ENCODE results near the gene SECTM1.
A peak's percentile ranks its signal among the peaks of the same experiment; 100 is the strongest.

SECTM1 gene

DNA sequence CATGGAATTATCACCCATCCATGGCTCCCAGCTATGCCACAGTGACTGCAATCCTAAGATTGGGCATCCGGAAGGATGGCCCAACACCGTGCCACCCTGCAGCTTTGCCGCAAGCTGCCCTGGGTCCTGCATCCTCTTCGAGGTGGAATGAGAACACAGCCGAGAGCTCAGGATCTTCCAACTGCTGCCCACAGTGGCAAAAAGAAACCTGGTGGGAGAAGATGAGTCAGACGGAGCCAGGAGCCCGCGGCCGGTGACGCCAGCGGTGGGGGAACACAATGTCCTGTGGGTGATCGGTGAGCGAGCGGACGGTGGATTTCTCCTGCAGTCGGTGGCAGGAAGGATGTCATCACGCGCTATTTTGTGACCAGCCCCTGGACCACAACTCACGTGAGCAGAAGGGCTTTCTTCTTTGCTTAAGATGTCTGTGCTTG, 36.3 kb downstream of the SECTM1 start:
- Histone ChIP-seq H3F3A (ENCODE audit: insufficient read depth) (peaks cover 16% of the 10 kb centered on the region), H3K36me3 (ENCODE audit: low read length) (no peaks in the 10 kb centered on the region), H3K9me2 (replicated peaks; ENCODE audit: insufficient read depth, low read length) (no peaks in the 10 kb centered on the region), H3K79me2 (ENCODE audit: insufficient read depth, low read length) (no peaks in the 10 kb centered on the region), H4K20me1 (ENCODE audit: low read depth, low read length) (no peaks in the 10 kb centered on the region), H3K9me3 (ENCODE audit: insufficient read depth, low read length) (no peaks in the 10 kb centered on the region), H3K4me3 (ENCODE audit: insufficient read depth, low read length, poor library complexity, severe bottlenecking) (peak overlapping the region; percentile 54), H3K4me2 (ENCODE audit: low read depth, low read length, poor library complexity, severe bottlenecking) (peak overlapping the region; percentile 77), H3K9ac (ENCODE audit: low read length) (peak overlapping the region; percentile 61), H2AFZ (ENCODE audit: low read depth, low read length, severe bottlenecking) (peak overlapping the region; percentile 79), H3K27me3 (ENCODE audit: low read length) (no peaks in the 10 kb centered on the region), H3K27ac (ENCODE audit: low read depth, low read length) (no peak overlapping the region)
- TF ChIP-seq EZH2phosphoT487 (conservative IDR thresholded peaks at IDR 0.05; ENCODE audit: low read length), result no peak
- TF ChIP-seq, protein P1, sequence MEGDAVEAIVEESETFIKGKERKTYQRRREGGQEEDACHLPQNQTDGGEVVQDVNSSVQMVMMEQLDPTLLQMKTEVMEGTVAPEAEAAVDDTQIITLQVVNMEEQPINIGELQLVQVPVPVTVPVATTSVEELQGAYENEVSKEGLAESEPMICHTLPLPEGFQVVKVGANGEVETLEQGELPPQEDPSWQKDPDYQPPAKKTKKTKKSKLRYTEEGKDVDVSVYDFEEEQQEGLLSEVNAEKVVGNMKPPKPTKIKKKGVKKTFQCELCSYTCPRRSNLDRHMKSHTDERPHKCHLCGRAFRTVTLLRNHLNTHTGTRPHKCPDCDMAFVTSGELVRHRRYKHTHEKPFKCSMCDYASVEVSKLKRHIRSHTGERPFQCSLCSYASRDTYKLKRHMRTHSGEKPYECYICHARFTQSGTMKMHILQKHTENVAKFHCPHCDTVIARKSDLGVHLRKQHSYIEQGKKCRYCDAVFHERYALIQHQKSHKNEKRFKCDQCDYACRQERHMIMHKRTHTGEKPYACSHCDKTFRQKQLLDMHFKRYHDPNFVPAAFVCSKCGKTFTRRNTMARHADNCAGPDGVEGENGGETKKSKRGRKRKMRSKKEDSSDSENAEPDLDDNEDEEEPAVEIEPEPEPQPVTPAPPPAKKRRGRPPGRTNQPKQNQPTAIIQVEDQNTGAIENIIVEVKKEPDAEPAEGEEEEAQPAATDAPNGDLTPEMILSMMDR (IDR thresholded peaks at IDR 0.05; ENCODE audit: insufficient read depth, low read length, poor library complexity, severe bottlenecking), result no peak

DNA sequence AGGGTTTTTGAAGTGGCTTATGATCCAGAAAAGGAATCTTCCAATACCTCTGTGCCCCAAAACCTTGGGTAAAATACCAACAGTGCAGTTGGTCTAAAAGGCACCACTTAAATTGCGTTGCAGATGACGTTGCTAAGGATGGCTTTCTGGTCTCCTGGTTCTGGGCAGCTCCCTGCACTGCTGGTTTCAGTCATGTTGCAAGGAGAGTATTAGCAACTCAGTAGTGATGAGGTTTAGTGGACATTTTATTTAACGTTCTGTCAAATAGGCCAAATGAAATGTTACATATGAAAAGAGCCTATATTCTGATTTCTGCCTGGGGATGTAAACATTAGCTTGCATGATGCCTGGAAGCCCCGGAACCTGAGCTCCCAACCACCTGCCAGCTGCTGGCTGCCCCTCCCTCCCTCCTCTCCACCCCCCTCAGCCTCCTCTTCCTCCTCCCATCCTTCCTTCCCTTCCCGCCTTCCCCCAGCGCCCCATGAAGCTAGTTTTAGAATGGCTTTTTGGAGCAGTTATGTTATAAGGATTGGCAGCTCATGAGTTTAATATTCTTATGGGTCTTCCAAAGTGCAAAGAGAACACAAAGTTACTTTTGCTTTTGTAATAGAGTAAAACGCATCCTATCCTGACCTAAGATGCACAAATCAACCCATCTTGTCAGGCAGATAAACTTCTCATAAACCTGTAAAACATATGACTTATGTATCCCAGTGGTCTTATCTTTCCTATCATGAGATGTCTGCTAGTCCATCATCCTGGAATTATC, 36.9 kb downstream of the SECTM1 start:
- Histone ChIP-seq H3K27me3 (ENCODE audit: low read length) (no peaks in the 10 kb centered on the region), H4K20me1 (ENCODE audit: low read depth, low read length) (no peaks in the 10 kb centered on the region), H3F3A (ENCODE audit: insufficient read depth) (peaks cover 16% of the 10 kb centered on the region), H3K27ac (ENCODE audit: low read depth, low read length) (no peak overlapping the region), H3K9me2 (replicated peaks; ENCODE audit: insufficient read depth, low read length) (no peaks in the 10 kb centered on the region), H3K36me3 (ENCODE audit: low read length) (no peaks in the 10 kb centered on the region), H3K79me2 (ENCODE audit: insufficient read depth, low read length) (no peaks in the 10 kb centered on the region), H3K4me2 (ENCODE audit: low read depth, low read length, poor library complexity, severe bottlenecking) (peak overlapping the region; percentile 77), H3K9ac (ENCODE audit: low read length) (peak overlapping the region; percentile 61), H2AFZ (ENCODE audit: low read depth, low read length, severe bottlenecking) (peak overlapping the region; percentile 79), H3K9me3 (ENCODE audit: insufficient read depth, low read length) (no peaks in the 10 kb centered on the region), H3K4me3 (ENCODE audit: insufficient read depth, low read length, poor library complexity, severe bottlenecking) (no peak overlapping the region)
- TF ChIP-seq, protein P1 (IDR thresholded peaks at IDR 0.05; ENCODE audit: insufficient read depth, low read length, poor library complexity, severe bottlenecking), result no peak
- TF ChIP-seq EZH2phosphoT487 (conservative IDR thresholded peaks at IDR 0.05; ENCODE audit: low read length), result no peak

DNA sequence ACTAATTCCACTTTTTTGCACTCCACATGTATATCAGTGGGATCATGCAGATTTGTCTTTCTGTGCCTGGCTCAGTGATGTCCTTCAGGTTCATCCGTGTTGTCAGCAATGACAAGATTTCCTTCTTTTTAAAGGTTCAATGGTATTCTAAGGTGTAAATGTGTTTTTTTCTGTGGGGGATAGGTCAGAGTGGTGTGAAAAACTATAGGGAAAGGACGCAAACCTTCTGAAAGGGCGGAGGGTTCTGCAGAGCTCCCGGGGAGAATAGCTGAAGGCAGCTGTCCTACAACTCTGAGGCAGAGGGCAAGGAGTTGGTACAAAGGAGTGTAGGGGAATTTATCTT, 38.1 kb downstream of the SECTM1 start:
- Histone ChIP-seq H3F3A (ENCODE audit: insufficient read depth) (peaks cover 16% of the 10 kb centered on the region), H4K20me1 (ENCODE audit: low read depth, low read length) (no peaks in the 10 kb centered on the region), H3K4me2 (ENCODE audit: low read depth, low read length, poor library complexity, severe bottlenecking) (no peak overlapping the region), H3K27ac (ENCODE audit: low read depth, low read length) (no peak overlapping the region), H3K4me3 (ENCODE audit: insufficient read depth, low read length, poor library complexity, severe bottlenecking) (no peak overlapping the region), H2AFZ (ENCODE audit: low read depth, low read length, severe bottlenecking) (no peak overlapping the region), H3K9me3 (ENCODE audit: insufficient read depth, low read length) (no peaks in the 10 kb centered on the region), H3K27me3 (ENCODE audit: low read length) (no peaks in the 10 kb centered on the region), H3K79me2 (ENCODE audit: insufficient read depth, low read length) (no peaks in the 10 kb centered on the region), H3K9ac (ENCODE audit: low read length) (no peak overlapping the region), H3K9me2 (replicated peaks; ENCODE audit: insufficient read depth, low read length) (no peaks in the 10 kb centered on the region), H3K36me3 (ENCODE audit: low read length) (no peaks in the 10 kb centered on the region)
- no peak for TF ChIP-seq EZH2phosphoT487 (conservative IDR thresholded peaks at IDR 0.05; ENCODE audit: low read length)
- TF ChIP-seq, protein P1 (IDR thresholded peaks at IDR 0.05; ENCODE audit: insufficient read depth, low read length, poor library complexity, severe bottlenecking), result no peak
